GM23338 (cell line): ENCODE measurements around the gene ADAMTS20. TPM values are rescaled to one million over a fixed set of nuclear protein-coding genes. Genes with fewer than 3 reads are reported as not detected.

Experiments
- ATAC-seq: fragments of 200-7000 bp; cut with Tn5 transposase; 3 replicates; pipeline ENCODE4 v1.9.1; 2020
- DNase-seq: peaks from one replicate; pipeline ENCODE4 v3.0.0-alpha.2; 2015; ENCODE audit warnings: low spot score
- H2AFZ ChIP-seq: fragments of 200-600 bp; sonication (generic); 2 replicates; pipeline ENCODE4 v1.8.0; 2016; ENCODE audit warnings: antibody characterized with exemption, mild to moderate bottlenecking, moderate library complexity
- H3F3A ChIP-seq: fragments of 200-600 bp; sonication (generic); replicated peaks from 2 replicates; pipeline ENCODE4 v1.8.0; 2017; ENCODE audit warnings: antibody characterized with exemption, mixed run types, low read depth
- H3K27ac ChIP-seq: fragments of 200-600 bp; sonication (generic); 2 replicates; pipeline ENCODE4 v1.6.1; 2016; ENCODE audit warnings: low read depth
- H3K27me3 ChIP-seq: fragments of 200-600 bp; sonication (generic); 2 replicates; pipeline ENCODE4 v1.8.0; 2016; ENCODE audit warnings: mild to moderate bottlenecking, mixed run types, moderate library complexity; ENCODE audit not compliant: insufficient read depth
- H3K36me3 ChIP-seq: fragments of 200-600 bp; sonication (generic); 2 replicates; pipeline ENCODE4 v1.8.0; 2016; ENCODE audit warnings: mild to moderate bottlenecking; ENCODE audit not compliant: insufficient read depth
- H3K4me1 ChIP-seq: fragments of 200-600 bp; sonication (generic); 2 replicates; pipeline ENCODE4 v1.8.0; 2016; ENCODE audit warnings: mild to moderate bottlenecking, moderate library complexity; ENCODE audit not compliant: insufficient read depth
- H3K4me2 ChIP-seq: fragments of 200-600 bp; sonication (generic); 2 replicates; pipeline ENCODE4 v1.7.1; 2017; ENCODE audit warnings: mixed run types
- H3K4me3 ChIP-seq: fragments of 200-600 bp; sonication (generic); 2 replicates; pipeline ENCODE4 v1.6.1; 2016; ENCODE audit warnings: mixed run types
- H3K79me2 ChIP-seq: fragments of 200-600 bp; sonication (generic); replicated peaks from 2 replicates; pipeline ENCODE4 v1.8.0; 2017; ENCODE audit warnings: mild to moderate bottlenecking; ENCODE audit not compliant: insufficient read depth
- H3K9me2 ChIP-seq: fragments of 200-600 bp; sonication (generic); 2 replicates; pipeline ENCODE4 v1.8.0; 2017; ENCODE audit not compliant: insufficient read depth
- H4K20me1 ChIP-seq: fragments of 200-600 bp; sonication (generic); replicated peaks from 2 replicates; pipeline ENCODE4 v1.8.0; 2017; ENCODE audit warnings: mild to moderate bottlenecking; ENCODE audit not compliant: insufficient read depth
- H3K27ac Mint-ChIP-seq: 2 replicates; pipeline ENCODE4 v1.8.0; 2020; ENCODE audit warnings: inconsistent platforms, mild to moderate bottlenecking, moderate library complexity, mixed read lengths
- H3K27me3 Mint-ChIP-seq: 3 replicates; pipeline ENCODE4 v1.8.0; 2022; ENCODE audit warnings: low read depth, mild to moderate bottlenecking, moderate library complexity, mixed read lengths, inconsistent platforms; ENCODE audit not compliant: insufficient read depth, poor library complexity
- H3K36me3 Mint-ChIP-seq: 3 replicates; pipeline ENCODE4 v1.8.0; 2021; ENCODE audit warnings: low read depth, mild to moderate bottlenecking, inconsistent platforms, moderate library complexity, mixed read lengths
- H3K4me1 Mint-ChIP-seq: 3 replicates; pipeline ENCODE4 v1.8.0; 2020; ENCODE audit warnings: mild to moderate bottlenecking, inconsistent platforms, mixed read lengths
- H3K4me3 Mint-ChIP-seq: 3 replicates; pipeline ENCODE4 v1.8.0; 2021; ENCODE audit warnings: moderate library complexity, mild to moderate bottlenecking, inconsistent platforms, mixed read lengths
- H3K9me3 Mint-ChIP-seq: 3 replicates; pipeline ENCODE4 v1.8.0; 2020; ENCODE audit warnings: moderate library complexity, mild to moderate bottlenecking, inconsistent platforms, mixed read lengths
- CREB1 ChIP-seq: fragments of 250-450 bp; sonication (Bioruptor Pico); IDR thresholded peaks from 2 replicates; pipeline ENCODE4 v1.5.0; 2020; ENCODE audit warnings: low read depth, mild to moderate bottlenecking, moderate library complexity
- EZH2 ChIP-seq: fragments of 200-600 bp; sonication (generic); IDR thresholded peaks from one replicate; pipeline ENCODE4 v1.8.0; 2017; ENCODE audit warnings: antibody characterized with exemption, mild to moderate bottlenecking, low read depth; ENCODE audit not compliant: unreplicated experiment
- EZH2phosphoT487 ChIP-seq: fragments of 200-600 bp; sonication (generic); IDR thresholded peaks from one replicate; pipeline ENCODE4 v1.8.1; 2018; ENCODE audit warnings: antibody characterized with exemption; ENCODE audit not compliant: unreplicated experiment
- JUNB ChIP-seq: IDR thresholded peaks from one replicate; pipeline ENCODE4 v1.6.1; 2016; ENCODE audit warnings: antibody characterized with exemption; ENCODE audit not compliant: unreplicated experiment
- STAT1 ChIP-seq: IDR thresholded peaks from one replicate; pipeline ENCODE4 v1.6.1; 2016; ENCODE audit warnings: antibody characterized with exemption; ENCODE audit not compliant: unreplicated experiment
- ZNF331 ChIP-seq: fragments of 250-450 bp; sonication (Bioruptor Pico); IDR thresholded peaks from 2 replicates; pipeline ENCODE4 v1.5.0; 2020; ENCODE audit warnings: low read depth, mild to moderate bottlenecking, moderate library complexity
- polyA plus RNA-seq: library from polyadenylated mRNA; unstranded; fragments of >200 nt; fragmentation: Nextera tagmentation; extraction: Ambion mirVana; gene quantifications from 2 replicates; pipeline ENCODE4 v1.2.1, GENCODE V29; 2016
- total RNA-seq: library from RNA; depleted of rRNA; stranded (reverse); fragments of >200 nt; shearing (Covaris generic); gene quantifications from 2 replicates; pipeline ENCODE4 v1.2.3, GENCODE V29; 2014; rRNA removed
- TF ChIP-seq, protein P1 (sequence below), 2 experiments: fragments of 200-600 bp in 1 of 2; sonication (generic) in 1 of 2; conservative IDR thresholded peaks; 2 replicates each; pipeline versions ENCODE4 v1.5.1 to v1.6.1; 2016 to 2017; ENCODE audit warnings: antibody characterized with exemption in 2 of 2, low read depth in 2 of 2, mild to moderate bottlenecking in 2 of 2, moderate library complexity in 1 of 2

The ADAMTS20 gene
- total and polyA plus RNA-seq, 2 experiments from 2014 or later, result 2.0 to 9.3 TPM

DNA sequence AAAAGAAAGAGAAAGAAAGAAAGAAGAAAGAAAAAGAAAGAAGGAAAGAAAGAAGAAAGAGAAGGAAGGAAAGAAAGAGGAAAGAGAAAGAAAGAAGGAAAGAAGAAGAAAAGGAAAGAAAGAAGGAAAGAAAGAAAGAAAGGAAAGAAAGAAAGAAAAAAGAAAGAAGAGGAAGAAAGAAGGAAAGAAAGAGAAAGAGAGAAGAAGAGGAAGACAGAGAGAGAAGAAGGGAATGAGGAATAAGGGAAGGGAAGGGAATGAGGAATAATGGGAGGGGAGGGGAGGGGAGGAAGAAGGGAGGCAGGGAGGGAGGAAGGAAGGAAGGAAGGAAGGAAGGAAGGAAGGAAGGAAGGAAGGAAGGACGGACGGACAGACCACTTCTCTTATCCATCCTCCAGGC lies 246.9 kb downstream of the ADAMTS20 start:
- no peaks in the 10 kb centered on the region for H3K79me2 ChIP-seq
- H3F3A ChIP-seq, result no peaks in the 10 kb centered on the region
- H3K9me3 Mint-ChIP-seq, result peaks cover 12% of the 10 kb centered on the region
- DNase-seq (no peak), ATAC-seq (no peak)
- 0 out of 3 replicates have a peak, but pooled peaks cover 5% of the 10 kb centered on the region for H3K36me3 Mint-ChIP-seq
- TF ChIP-seq, protein P1, sequence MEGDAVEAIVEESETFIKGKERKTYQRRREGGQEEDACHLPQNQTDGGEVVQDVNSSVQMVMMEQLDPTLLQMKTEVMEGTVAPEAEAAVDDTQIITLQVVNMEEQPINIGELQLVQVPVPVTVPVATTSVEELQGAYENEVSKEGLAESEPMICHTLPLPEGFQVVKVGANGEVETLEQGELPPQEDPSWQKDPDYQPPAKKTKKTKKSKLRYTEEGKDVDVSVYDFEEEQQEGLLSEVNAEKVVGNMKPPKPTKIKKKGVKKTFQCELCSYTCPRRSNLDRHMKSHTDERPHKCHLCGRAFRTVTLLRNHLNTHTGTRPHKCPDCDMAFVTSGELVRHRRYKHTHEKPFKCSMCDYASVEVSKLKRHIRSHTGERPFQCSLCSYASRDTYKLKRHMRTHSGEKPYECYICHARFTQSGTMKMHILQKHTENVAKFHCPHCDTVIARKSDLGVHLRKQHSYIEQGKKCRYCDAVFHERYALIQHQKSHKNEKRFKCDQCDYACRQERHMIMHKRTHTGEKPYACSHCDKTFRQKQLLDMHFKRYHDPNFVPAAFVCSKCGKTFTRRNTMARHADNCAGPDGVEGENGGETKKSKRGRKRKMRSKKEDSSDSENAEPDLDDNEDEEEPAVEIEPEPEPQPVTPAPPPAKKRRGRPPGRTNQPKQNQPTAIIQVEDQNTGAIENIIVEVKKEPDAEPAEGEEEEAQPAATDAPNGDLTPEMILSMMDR (conservative IDR thresholded peaks at IDR 0.05; ENCODE audit: low read depth in 2 of 2), result no peak
- TF ChIP-seq JUNB (no peak), EZH2phosphoT487 (no peak), EZH2 (no peak), ZNF331 (CRISPR knock-in tag) (no peak), STAT1 (no peak), CREB1 (no peak)
- 0 out of 2 replicates have a peak, but pooled peaks cover 7% of the 10 kb centered on the region for H3K9me2 ChIP-seq
- H3K4me3 Mint-ChIP-seq, result no peak overlapping the region
- no peak overlapping the region for H3K4me2 ChIP-seq
- peaks cover 3% of the 10 kb centered on the region for H3K27me3 Mint-ChIP-seq
- no peak overlapping the region for H3K27ac ChIP-seq
- peaks cover 8% of the 10 kb centered on the region; the same call in 1 of the 2 replicates for H3K36me3 ChIP-seq
- no peak overlapping the region for H2AFZ ChIP-seq
- H3K4me3 ChIP-seq, result no peak overlapping the region
- no peak overlapping the region for H3K27ac Mint-ChIP-seq
- no peaks in the 10 kb centered on the region for H4K20me1 ChIP-seq
- H3K4me1 ChIP-seq, result no peaks in the 10 kb centered on the region
- H3K4me1 Mint-ChIP-seq, result no peaks in the 10 kb centered on the region
- H3K27me3 ChIP-seq, result no peaks in the 10 kb centered on the region

Other genes starting within 250 kb of the ADAMTS20 start
- gene PUS7L, start 206.6 kb upstream of the ADAMTS20 start, total RNA-seq, result 27.4 and 36.0 TPM in 2 replicates
- 49.9 and 66.1 TPM in 2 replicates for gene PUS7L, start 206.6 kb upstream of the ADAMTS20 start, polyA plus RNA-seq
- 7.0 and 12.9 TPM in 2 replicates for gene IRAK4, start 206.7 kb upstream of the ADAMTS20 start, total RNA-seq
- 3.2 and 3.9 TPM in 2 replicates for gene IRAK4, start 206.7 kb upstream of the ADAMTS20 start, polyA plus RNA-seq